GM12892 (cell line): Measurements from ENCODE around the gene EPB41L4A.

Source experiments
- DNase-seq: peaks from one replicate; pipeline ENCODE4 v3.0.0; 2011; ENCODE audit not compliant: insufficient read length
- FAIRE-seq: peaks from 2 replicates; lab custom pipeline; 2011; peaks lifted over from hg19 to GRCh38; lab: Jason Lieb, UNC
- POLR2A ChIP-seq: IDR thresholded peaks from 2 replicates; pipeline ENCODE4 v1.6.1; 2011; ENCODE audit warnings: low read depth, low read length, control low read depth
- POLR2AphosphoS5 ChIP-seq: IDR thresholded peaks from 2 replicates; pipeline ENCODE4 v1.6.1; 2011; ENCODE audit warnings: low read depth, low read length, control low read depth
- TAF1 ChIP-seq: IDR thresholded peaks from 2 replicates; pipeline ENCODE4 v1.6.1; 2011; ENCODE audit warnings: low read depth, mild to moderate bottlenecking, control low read depth, low read length, borderline replicate concordance

Gene EPB41L4A

DNA sequence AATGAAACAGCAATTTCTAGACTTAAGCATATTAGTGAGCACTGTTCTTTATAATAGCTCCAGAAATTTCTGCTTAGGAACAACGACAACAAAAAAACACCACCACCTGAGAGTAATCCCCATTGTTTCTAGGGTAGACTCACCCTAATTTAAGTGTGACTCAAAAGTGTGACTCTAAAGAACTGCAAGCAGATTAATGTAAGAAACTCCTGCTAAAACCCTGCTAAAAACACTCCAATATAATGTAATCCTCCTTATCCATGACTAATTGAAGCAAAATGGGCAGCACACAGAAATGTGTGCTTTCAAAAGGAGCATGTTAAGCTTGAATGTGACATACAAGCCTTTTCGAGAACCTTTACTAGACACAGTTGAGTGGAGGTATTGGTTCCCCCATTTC, 296.0 kb downstream of the EPB41L4A start:
- no peak for FAIRE-seq
- DNase-seq: no peak
- no peak for TF ChIP-seq TAF1
- no peak for TF ChIP-seq POLR2A

DNA sequence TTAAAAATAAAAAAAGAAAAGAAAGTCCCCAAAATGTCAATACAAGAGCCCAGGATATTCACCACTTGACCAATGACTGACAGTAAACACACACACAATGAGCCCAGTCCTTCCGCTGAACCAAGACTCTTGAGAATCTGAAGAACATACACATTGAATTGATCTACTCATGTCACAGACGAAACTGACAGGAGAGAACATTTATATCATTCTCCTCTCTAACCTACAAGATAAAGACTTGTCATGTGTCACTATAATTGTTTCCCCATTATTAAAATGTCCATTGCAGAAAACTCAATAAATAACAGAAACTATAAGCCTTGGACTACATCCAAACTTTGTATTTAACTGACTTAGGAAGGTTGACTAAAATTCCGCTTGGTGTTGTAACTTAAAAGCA, 296.7 kb downstream of the EPB41L4A start:
- TF ChIP-seq TAF1: no peak
- no peak for TF ChIP-seq POLR2AphosphoS5
- TF ChIP-seq POLR2A: no peak
- DNase-seq: no peak
- no peak for FAIRE-seq

DNA sequence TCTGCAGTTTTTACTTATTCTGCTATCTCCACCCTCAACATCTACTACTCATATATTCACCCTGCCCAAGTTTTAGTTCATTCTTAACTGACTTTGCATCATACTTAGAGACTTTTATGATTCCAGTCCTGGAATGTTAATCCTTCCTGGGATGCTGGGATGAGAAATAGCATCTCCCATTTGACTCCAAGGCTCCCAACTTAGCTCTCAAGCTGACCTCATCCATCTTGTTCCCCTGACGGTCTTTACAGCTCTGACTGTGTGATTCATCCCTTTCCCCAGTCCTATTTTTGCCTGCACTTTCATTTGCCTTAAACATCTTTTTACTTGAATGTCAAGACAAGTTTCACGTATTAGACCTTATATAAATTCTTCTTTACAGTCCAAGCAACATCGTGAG, 297.8 kb downstream of the EPB41L4A start:
- FAIRE-seq: no peak
- no peak for DNase-seq
- no peak for TF ChIP-seq TAF1
- TF ChIP-seq POLR2AphosphoS5: no peak
- TF ChIP-seq POLR2A: no peak

DNA sequence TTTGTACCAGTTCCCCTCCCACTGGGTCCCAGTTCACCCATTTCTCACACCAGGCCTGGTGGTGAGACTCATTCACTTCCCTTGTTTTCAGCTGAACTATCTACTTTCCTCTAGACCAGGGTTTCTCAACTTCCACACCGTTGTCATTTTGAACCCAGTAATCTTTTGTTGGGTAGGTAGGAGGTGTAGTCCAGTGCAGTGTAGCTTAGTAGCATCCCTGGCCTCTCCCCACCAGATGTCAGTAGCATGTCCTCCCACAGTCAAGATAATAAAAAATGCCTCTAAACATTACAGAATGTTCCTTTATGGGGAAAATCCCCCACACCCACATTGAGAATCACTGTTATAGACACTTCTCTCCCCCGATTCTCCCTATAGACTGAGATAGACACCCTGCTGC, 299.1 kb downstream of the EPB41L4A start:
- TF ChIP-seq POLR2A: no peak
- TF ChIP-seq POLR2AphosphoS5: no peak
- TF ChIP-seq TAF1: no peak
- FAIRE-seq: peak; percentile 9
- no peak for DNase-seq

DNA sequence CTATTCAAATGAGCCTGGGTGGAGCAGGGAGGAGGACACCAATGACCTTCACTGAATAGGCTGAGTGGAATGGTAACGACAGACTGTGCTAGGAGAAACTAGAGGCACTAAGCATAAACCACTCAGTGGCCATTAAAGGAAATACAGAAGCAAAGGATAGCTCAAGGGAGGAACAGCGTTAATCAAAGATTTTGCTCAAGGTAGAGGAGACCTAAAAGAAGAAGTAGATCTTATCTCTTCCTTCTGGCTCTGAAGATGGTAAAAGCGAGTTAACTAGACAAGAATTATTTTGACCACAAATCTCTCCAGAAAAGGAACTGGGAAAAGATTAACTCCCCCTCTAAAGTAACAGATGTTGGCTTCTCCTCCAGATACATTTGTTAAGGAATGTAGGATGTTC, 299.6 kb downstream of the EPB41L4A start:
- TF ChIP-seq POLR2A: no peak
- no peak for TF ChIP-seq TAF1
- no peak for TF ChIP-seq POLR2AphosphoS5
- no peak for DNase-seq
- FAIRE-seq: peak; percentile 17

DNA sequence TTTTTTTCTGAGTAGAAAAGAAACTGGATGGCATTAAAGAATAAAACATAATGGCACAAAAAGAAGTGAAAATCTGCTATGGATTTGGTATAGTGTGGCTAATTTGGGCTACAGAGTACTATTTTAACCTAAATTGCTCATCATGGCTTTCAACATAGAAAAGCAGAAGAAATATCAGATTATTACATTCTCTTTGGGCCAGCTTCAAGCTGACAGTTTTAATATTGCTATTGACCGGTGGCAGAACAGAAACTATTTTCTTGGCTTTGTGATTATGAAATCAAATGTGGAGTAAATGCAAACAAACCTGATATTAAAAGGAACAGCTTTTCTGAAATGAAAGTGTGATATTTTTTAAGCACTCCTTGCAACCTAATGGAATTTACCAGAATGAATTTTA, 301.5 kb downstream of the EPB41L4A start:
- TF ChIP-seq POLR2A (no peak), TAF1 (no peak), POLR2AphosphoS5 (no peak)
- no peak for DNase-seq
- no peak for FAIRE-seq

DNA sequence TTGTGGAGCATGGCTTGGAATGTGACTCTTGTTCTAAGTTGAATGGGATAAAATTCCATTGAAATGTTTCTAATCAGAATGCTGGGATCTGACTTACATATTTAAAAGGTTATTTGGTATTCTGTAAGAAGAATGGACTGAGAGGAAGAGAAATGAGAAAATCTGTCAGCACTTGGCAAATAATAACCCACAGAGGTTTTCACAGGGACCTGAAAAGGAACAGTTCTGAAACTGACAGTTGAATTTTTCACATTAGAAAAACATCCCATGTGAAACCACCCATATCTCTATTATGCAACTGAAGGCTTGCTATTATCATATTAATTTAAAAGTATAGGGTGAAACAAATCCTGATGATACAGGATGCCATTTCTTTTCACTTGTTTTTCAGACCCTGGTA, 302.7 kb downstream of the EPB41L4A start:
- DNase-seq (no peak), FAIRE-seq (peak; percentile 5)
- no peak for TF ChIP-seq POLR2AphosphoS5
- TF ChIP-seq TAF1: no peak
- TF ChIP-seq POLR2A: no peak

DNA sequence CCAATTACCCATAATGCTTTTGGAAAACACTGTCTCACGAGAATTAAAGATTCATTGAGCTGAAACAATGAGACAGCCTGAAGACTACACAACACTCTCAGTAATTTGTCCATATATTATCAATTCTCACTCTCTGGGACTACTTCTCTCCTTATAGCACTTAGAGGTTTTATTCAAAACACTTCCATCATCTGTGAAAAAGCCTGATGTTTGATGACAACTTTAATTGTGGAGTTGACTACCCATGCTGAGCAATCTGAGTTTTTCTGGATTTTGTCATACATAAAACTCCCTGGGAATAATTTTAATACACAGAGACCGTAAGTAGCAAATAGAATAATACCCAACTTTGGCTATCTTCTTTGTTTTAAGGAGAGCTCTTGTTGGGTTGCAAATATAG, 305.5 kb downstream of the EPB41L4A start:
- no peak for FAIRE-seq

More for the DNA sequence above, 305.5 kb downstream of the EPB41L4A start:
- no peak for TF ChIP-seq TAF1
- no peak for TF ChIP-seq POLR2AphosphoS5
- TF ChIP-seq POLR2A: no peak
- no peak for DNase-seq
